Astrocyte (in vitro differentiated cells and primary cell): ENCODE data around the gene GEN1. TPM values are rescaled to one million over a fixed set of nuclear protein-coding genes. Genes with fewer than 3 reads are reported as not detected.

Experiments used
- DNase-seq: peaks from one replicate; pipeline ENCODE4 v3.0.0-alpha.2; 2010; ENCODE audit warnings: low read depth
- FAIRE-seq: peaks from 2 replicates; lab custom pipeline; 2011; peaks lifted over from hg19 to GRCh38; lab: Jason Lieb, UNC
- H2AFZ ChIP-seq: 2 replicates; pipeline ENCODE4 v1.6.0; 2012; ENCODE audit warnings: low read depth, low read length, inconsistent platforms
- H3K27ac ChIP-seq: 2 replicates; pipeline ENCODE4 v1.5.1; 2011; ENCODE audit warnings: low read depth, low read length, inconsistent platforms
- H3K27me3 ChIP-seq: 2 replicates; pipeline ENCODE4 v1.6.0; 2011; ENCODE audit warnings: low read length, inconsistent platforms; ENCODE audit not compliant: insufficient read depth
- H3K36me3 ChIP-seq: 2 replicates; pipeline ENCODE4 v1.5.1; 2011; ENCODE audit warnings: low read length, inconsistent platforms; ENCODE audit not compliant: insufficient read depth
- H3K4me1 ChIP-seq: 2 replicates; pipeline ENCODE4 v1.5.1; 2011; ENCODE audit warnings: low read length, inconsistent platforms; ENCODE audit not compliant: insufficient read depth
- H3K4me2 ChIP-seq: 2 replicates; pipeline ENCODE4 v1.6.0; 2012; ENCODE audit warnings: low read length, inconsistent platforms
- H3K4me3 ChIP-seq: 2 replicates; pipeline ENCODE4 v1.5.1; 2011; ENCODE audit warnings: low read depth, mild to moderate bottlenecking, low read length, inconsistent platforms; ENCODE audit not compliant: insufficient read depth
- H3K79me2 ChIP-seq: 2 replicates; pipeline ENCODE4 v1.6.0; 2012; ENCODE audit warnings: mild to moderate bottlenecking, low read length, inconsistent platforms; ENCODE audit not compliant: insufficient read depth
- H3K9ac ChIP-seq: 2 replicates; pipeline ENCODE4 v1.6.0; 2012; ENCODE audit warnings: mild to moderate bottlenecking, low read length, inconsistent platforms
- H3K9me3 ChIP-seq: 2 replicates; pipeline ENCODE4 v1.5.1; 2012; ENCODE audit warnings: low read depth, mild to moderate bottlenecking, low read length, inconsistent platforms; ENCODE audit not compliant: insufficient read depth
- H4K20me1 ChIP-seq: 2 replicates; pipeline ENCODE4 v1.6.0; 2012; ENCODE audit warnings: low read length, inconsistent platforms; ENCODE audit not compliant: insufficient read depth
- H3K27ac Mint-ChIP-seq: one replicate; pipeline ENCODE4 v1.8.0; 2021; ENCODE audit warnings: mild to moderate bottlenecking, mixed read lengths; ENCODE audit not compliant: unreplicated experiment
- H3K27me3 Mint-ChIP-seq: one replicate; pipeline ENCODE4 v1.8.0; 2021; ENCODE audit warnings: low read depth, mixed read lengths; ENCODE audit not compliant: unreplicated experiment
- H3K36me3 Mint-ChIP-seq: one replicate; pipeline ENCODE4 v1.8.0; 2021; ENCODE audit warnings: low read depth, mixed read lengths; ENCODE audit not compliant: unreplicated experiment
- H3K4me1 Mint-ChIP-seq: one replicate; pipeline ENCODE4 v1.8.0; 2021; ENCODE audit warnings: low read depth, mixed read lengths; ENCODE audit not compliant: unreplicated experiment
- H3K4me3 Mint-ChIP-seq: one replicate; pipeline ENCODE4 v1.8.0; 2021; ENCODE audit warnings: mild to moderate bottlenecking, moderate library complexity, mixed read lengths; ENCODE audit not compliant: unreplicated experiment
- H3K9me3 Mint-ChIP-seq: one replicate; pipeline ENCODE4 v1.8.0; 2021; ENCODE audit warnings: mild to moderate bottlenecking, mixed read lengths; ENCODE audit not compliant: unreplicated experiment
- EZH2 ChIP-seq: IDR thresholded peaks from 2 replicates; pipeline ENCODE4 v1.6.1; 2012; ENCODE audit warnings: mild to moderate bottlenecking, low read length, inconsistent platforms; ENCODE audit not compliant: insufficient read depth
- total RNA-seq: library from RNA; stranded (reverse); gene quantifications from 2 replicates; pipeline ENCODE4 v1.2.1, GENCODE V29; 2021
- TF ChIP-seq, protein P1 (sequence below): IDR thresholded peaks from 2 replicates; pipeline ENCODE4 v1.5.1; 2011; ENCODE audit warnings: low read depth, mild to moderate bottlenecking, inconsistent platforms, low read length, moderate library complexity; ENCODE audit not compliant: insufficient read depth

GEN1 gene
- total RNA-seq, 1 donor from 2014 or later, result 9.1 TPM

- DNase-seq, result no peak
- Mint-ChIP-seq H3K4me3 (no peak overlapping the region), H3K27ac (no peak overlapping the region), H3K9me3 (no peaks in the 10 kb centered on the region), H3K4me1 (peaks cover 13% of the 10 kb centered on the region), H3K36me3 (peaks cover 2% of the 10 kb centered on the region), H3K27me3 (no peaks in the 10 kb centered on the region)
- Histone ChIP-seq H3K27ac (no peak overlapping the region), H3K4me1 (peaks cover 5% of the 10 kb centered on the region), H3K9ac (no peak overlapping the region), H3K4me3 (no peak overlapping the region), H3K9me3 (no peaks in the 10 kb centered on the region), H3K4me2 (no peak overlapping the region), H3K79me2 (peaks cover 75% of the 10 kb centered on the region), H4K20me1 (peaks cover 4% of the 10 kb centered on the region), H3K36me3 (no peaks in the 10 kb centered on the region), H3K27me3 (no peaks in the 10 kb centered on the region), H2AFZ (no peak overlapping the region)
- FAIRE-seq, result no peak
- TF ChIP-seq, protein P1, sequence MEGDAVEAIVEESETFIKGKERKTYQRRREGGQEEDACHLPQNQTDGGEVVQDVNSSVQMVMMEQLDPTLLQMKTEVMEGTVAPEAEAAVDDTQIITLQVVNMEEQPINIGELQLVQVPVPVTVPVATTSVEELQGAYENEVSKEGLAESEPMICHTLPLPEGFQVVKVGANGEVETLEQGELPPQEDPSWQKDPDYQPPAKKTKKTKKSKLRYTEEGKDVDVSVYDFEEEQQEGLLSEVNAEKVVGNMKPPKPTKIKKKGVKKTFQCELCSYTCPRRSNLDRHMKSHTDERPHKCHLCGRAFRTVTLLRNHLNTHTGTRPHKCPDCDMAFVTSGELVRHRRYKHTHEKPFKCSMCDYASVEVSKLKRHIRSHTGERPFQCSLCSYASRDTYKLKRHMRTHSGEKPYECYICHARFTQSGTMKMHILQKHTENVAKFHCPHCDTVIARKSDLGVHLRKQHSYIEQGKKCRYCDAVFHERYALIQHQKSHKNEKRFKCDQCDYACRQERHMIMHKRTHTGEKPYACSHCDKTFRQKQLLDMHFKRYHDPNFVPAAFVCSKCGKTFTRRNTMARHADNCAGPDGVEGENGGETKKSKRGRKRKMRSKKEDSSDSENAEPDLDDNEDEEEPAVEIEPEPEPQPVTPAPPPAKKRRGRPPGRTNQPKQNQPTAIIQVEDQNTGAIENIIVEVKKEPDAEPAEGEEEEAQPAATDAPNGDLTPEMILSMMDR, result no peak
- TF ChIP-seq EZH2, result no peak
These were observed 4.0 kb upstream of the GEN1 start for GRCh38 chr2:17749753-17750438.

DNA sequence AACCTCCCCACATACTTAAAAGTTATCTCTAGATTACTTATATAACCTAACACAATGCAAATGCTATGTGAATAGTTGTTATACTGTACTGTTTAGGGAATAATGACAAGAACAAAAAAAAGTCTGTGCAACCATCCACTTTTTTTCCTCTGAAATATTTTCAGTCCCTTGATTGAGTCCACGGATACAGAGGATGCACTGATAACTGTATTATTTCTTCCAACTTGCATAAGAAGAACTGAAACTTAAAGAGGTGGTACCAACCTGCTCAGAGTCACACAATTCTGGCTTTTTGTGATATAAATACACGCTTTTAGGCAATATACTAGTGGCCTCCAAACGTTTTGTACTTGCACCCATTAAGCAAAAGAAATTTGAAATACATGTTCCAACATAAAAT lies 1.7 kb upstream of the GEN1 start:
- H3K9me3 Mint-ChIP-seq, result no peaks in the 10 kb centered on the region
- no peak for TF ChIP-seq EZH2
- TF ChIP-seq, protein P1, result no peak
- Histone ChIP-seq H3K4me3 (peak overlapping the region; percentile 92), H3K9ac (peak overlapping the region; percentile 94), H3K27ac (no peak overlapping the region), H3K79me2 (peaks cover 88% of the 10 kb centered on the region), H2AFZ (no peak overlapping the region), H4K20me1 (no peaks in the 10 kb centered on the region), H3K9me3 (no peaks in the 10 kb centered on the region), H3K4me1 (peaks cover 18% of the 10 kb centered on the region), H3K4me2 (peak overlapping the region; percentile 94), H3K27me3 (no peaks in the 10 kb centered on the region), H3K36me3 (no peaks in the 10 kb centered on the region)
- H3K27me3 Mint-ChIP-seq, result no peaks in the 10 kb centered on the region
- H3K4me3 Mint-ChIP-seq, result peak overlapping the region; percentile 89
- no peaks in the 10 kb centered on the region for H3K36me3 Mint-ChIP-seq
- DNase-seq, result no peak
- H3K4me1 Mint-ChIP-seq, result peaks cover 17% of the 10 kb centered on the region
- no peak for FAIRE-seq
- H3K27ac Mint-ChIP-seq, result no peak overlapping the region
